ENCODE measurements around the gene SYNE2.

SYNE2 gene

DNA sequence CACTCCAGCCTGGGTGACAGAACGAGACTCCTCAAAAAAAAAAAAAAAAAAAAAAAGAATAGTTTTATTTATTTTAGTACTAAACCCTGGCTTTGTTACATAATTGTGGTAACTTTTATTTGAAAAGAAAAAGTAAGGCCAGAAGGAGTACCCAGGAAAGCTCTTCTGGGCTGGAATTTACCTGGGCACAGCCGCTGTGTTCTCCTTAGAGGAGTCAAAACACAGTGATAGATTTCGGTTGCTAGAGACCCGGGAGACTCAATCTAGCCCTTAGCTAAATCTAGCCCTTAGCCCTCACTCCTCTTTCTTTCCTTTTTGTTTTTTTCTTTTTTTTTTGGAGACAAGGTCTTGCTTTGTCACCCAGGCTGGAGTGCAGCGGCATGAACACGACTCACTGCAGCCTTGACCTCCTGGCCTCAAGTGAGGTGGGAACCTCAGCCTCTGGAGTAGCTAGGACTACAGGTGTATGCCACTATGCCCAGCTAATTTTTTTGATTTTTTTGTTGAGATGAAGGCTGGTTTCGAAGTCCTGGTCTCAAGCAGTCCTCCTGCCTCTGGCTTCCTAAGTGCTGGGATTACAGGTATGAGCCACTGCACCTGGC is 49.7 kb downstream of the SYNE2 start:
- ATAC-seq (ENCODE audit: low read depth) (no peak), DNase-seq (ENCODE audit: low spot score) (no peak)
- H3K4me1 ChIP-seq (ENCODE audit: insufficient read depth, poor library complexity, severe bottlenecking): peaks cover 3% of the 10 kb centered on the region
- no peak overlapping the region for H3K4me3 ChIP-seq (ENCODE audit: severe bottlenecking)
- H3K27me3 ChIP-seq (ENCODE audit: insufficient read depth, poor library complexity, severe bottlenecking): no peaks in the 10 kb centered on the region
- H3K27ac ChIP-seq (ENCODE audit: poor library complexity, severe bottlenecking): no peak overlapping the region
- H3K9me3 ChIP-seq (ENCODE audit: severe bottlenecking): no peaks in the 10 kb centered on the region
- TF ChIP-seq, protein P1, sequence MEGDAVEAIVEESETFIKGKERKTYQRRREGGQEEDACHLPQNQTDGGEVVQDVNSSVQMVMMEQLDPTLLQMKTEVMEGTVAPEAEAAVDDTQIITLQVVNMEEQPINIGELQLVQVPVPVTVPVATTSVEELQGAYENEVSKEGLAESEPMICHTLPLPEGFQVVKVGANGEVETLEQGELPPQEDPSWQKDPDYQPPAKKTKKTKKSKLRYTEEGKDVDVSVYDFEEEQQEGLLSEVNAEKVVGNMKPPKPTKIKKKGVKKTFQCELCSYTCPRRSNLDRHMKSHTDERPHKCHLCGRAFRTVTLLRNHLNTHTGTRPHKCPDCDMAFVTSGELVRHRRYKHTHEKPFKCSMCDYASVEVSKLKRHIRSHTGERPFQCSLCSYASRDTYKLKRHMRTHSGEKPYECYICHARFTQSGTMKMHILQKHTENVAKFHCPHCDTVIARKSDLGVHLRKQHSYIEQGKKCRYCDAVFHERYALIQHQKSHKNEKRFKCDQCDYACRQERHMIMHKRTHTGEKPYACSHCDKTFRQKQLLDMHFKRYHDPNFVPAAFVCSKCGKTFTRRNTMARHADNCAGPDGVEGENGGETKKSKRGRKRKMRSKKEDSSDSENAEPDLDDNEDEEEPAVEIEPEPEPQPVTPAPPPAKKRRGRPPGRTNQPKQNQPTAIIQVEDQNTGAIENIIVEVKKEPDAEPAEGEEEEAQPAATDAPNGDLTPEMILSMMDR (IDR thresholded peaks at IDR 0.05; ENCODE audit: poor library complexity, severe bottlenecking): no peak
- no peaks in the 10 kb centered on the region for H3K36me3 ChIP-seq (ENCODE audit: low read depth)

DNA sequence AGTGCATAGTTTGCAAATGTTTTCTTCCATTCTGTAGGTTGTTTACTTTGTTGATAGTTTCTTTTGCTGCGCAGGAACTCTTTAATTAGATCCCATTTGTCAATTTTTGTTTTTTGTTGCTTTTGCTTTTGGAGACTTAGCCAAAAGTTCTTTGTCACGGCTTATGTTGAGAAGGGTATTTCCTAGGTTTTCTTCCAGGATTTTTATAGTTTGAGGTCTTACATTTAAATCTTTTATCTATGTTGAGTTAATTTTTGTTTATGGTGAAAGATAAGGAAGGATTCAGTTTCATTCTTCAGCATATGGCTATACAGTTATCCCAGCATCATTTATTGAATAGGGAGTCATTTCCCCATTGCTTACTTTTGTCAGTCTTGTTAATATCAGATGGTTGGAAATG is 51.9 kb downstream of the SYNE2 start:
- DNase-seq (ENCODE audit: low spot score) (no peak), ATAC-seq (ENCODE audit: low read depth) (no peak)
- Histone ChIP-seq H3K27me3 (ENCODE audit: insufficient read depth, poor library complexity, severe bottlenecking) (no peaks in the 10 kb centered on the region), H3K9me3 (ENCODE audit: severe bottlenecking) (no peaks in the 10 kb centered on the region), H3K4me1 (ENCODE audit: insufficient read depth, poor library complexity, severe bottlenecking) (peaks cover 10% of the 10 kb centered on the region), H3K4me3 (ENCODE audit: severe bottlenecking) (no peak overlapping the region), H3K27ac (ENCODE audit: poor library complexity, severe bottlenecking) (no peak overlapping the region), H3K36me3 (ENCODE audit: low read depth) (no peaks in the 10 kb centered on the region)
- TF ChIP-seq, protein P1 (IDR thresholded peaks at IDR 0.05; ENCODE audit: poor library complexity, severe bottlenecking): no peak

DNA sequence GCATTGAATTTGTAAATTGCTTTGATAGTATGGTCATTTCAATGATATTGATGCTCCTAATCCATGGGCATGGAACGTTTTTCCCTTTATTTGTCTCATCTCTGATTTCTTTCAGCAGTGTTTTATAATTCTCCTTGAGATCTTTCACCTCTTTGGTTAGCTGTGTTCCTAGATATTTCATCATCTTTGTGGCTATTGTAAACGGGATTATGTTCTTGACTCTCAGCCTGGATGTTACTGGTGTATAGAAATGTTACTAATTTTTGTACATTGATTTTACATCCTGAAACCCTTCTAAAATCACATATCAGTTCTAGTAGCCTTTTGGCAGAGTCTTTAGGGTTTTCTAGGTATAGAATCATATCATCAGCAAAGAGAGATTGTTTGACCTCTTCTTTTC is 52.6 kb downstream of the SYNE2 start:
- H3K4me3 ChIP-seq (ENCODE audit: severe bottlenecking): no peak overlapping the region

DNA sequence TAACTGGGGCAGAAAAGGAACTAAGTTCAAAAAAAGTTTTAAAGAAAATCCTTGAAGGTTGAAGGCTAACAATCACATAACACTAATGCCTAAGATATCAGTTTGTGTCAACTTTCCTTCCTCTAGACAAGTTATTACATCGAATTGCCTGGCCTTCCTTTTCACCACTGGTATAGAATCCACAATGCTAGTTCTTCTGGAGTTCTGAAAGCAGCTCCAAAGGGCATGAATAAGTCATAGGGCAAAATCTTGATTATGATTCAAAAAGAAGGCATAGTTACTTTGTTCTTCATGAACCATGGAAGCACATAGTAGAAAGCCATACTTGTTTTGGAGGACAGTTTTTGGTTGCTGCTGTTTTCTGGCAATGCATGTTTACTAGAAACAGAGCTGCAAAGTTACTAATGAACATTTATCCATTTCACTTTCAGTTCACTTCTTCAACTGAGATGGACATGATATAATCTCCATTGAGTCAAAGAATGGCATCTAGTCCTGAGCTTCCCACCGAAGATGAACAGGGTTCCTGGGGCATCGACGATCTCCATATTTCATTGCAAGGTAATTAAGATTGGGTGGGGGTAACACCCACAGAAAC is 56.0 kb downstream of the SYNE2 start:
- H3K36me3 ChIP-seq (ENCODE audit: low read depth): no peaks in the 10 kb centered on the region; the same call in 1 of the 2 replicates
- no peaks in the 10 kb centered on the region for H3K27me3 ChIP-seq (ENCODE audit: insufficient read depth, poor library complexity, severe bottlenecking)
- TF ChIP-seq, protein P1 (IDR thresholded peaks at IDR 0.05; ENCODE audit: poor library complexity, severe bottlenecking): no peak
- no peak overlapping the region for H3K4me3 ChIP-seq (ENCODE audit: severe bottlenecking)
- DNase-seq (ENCODE audit: low spot score): no peak
- H3K9me3 ChIP-seq (ENCODE audit: severe bottlenecking): no peaks in the 10 kb centered on the region
- no peak for ATAC-seq (ENCODE audit: low read depth)
- H3K4me1 ChIP-seq (ENCODE audit: insufficient read depth, poor library complexity, severe bottlenecking): peaks cover 11% of the 10 kb centered on the region
- H3K27ac ChIP-seq (ENCODE audit: poor library complexity, severe bottlenecking): no peak overlapping the region

More for the DNA sequence above, 52.6 kb downstream of the SYNE2 start:
- no peak for DNase-seq (ENCODE audit: low spot score)
- TF ChIP-seq, protein P1 (IDR thresholded peaks at IDR 0.05; ENCODE audit: poor library complexity, severe bottlenecking): no peak
- H3K36me3 ChIP-seq (ENCODE audit: low read depth): no peaks in the 10 kb centered on the region
- peaks cover 14% of the 10 kb centered on the region for H3K4me1 ChIP-seq (ENCODE audit: insufficient read depth, poor library complexity, severe bottlenecking)
- ATAC-seq (ENCODE audit: low read depth): no peak
- no peak overlapping the region for H3K27ac ChIP-seq (ENCODE audit: poor library complexity, severe bottlenecking)
- no peaks in the 10 kb centered on the region for H3K27me3 ChIP-seq (ENCODE audit: insufficient read depth, poor library complexity, severe bottlenecking)
- H3K9me3 ChIP-seq (ENCODE audit: severe bottlenecking): no peaks in the 10 kb centered on the region

DNA sequence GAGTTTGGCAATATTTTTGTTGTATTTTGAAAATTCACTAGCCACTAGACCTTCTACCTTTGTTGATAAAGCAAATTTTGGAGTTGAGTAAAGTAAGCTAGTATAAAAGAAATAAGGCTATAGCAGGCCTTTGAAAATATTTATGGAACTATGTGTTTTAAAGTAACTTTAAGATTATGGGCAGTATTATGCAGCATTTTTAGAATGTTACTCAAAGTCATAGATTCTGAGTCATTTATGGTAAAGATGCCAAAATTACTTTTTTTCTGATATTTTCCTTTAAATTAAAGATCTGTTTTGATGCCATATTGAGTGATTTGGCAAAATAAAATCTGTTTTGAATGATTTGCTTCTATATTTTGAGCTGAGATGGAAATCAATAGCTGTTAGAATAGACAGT is 57.2 kb downstream of the SYNE2 start:
- TF ChIP-seq, protein P1 (IDR thresholded peaks at IDR 0.05; ENCODE audit: poor library complexity, severe bottlenecking): no peak
- DNase-seq (ENCODE audit: low spot score) (no peak), ATAC-seq (ENCODE audit: low read depth) (no peak)
- Histone ChIP-seq H3K9me3 (ENCODE audit: severe bottlenecking) (no peaks in the 10 kb centered on the region), H3K4me1 (ENCODE audit: insufficient read depth, poor library complexity, severe bottlenecking) (peaks cover 11% of the 10 kb centered on the region), H3K27ac (ENCODE audit: poor library complexity, severe bottlenecking) (no peak overlapping the region), H3K27me3 (ENCODE audit: insufficient read depth, poor library complexity, severe bottlenecking) (no peaks in the 10 kb centered on the region), H3K36me3 (ENCODE audit: low read depth) (no peaks in the 10 kb centered on the region; the same call in 1 of the 2 replicates), H3K4me3 (ENCODE audit: severe bottlenecking) (no peak overlapping the region)
